ENCODE results near the gene NKX1-2.

The NKX1-2 gene

DNA sequence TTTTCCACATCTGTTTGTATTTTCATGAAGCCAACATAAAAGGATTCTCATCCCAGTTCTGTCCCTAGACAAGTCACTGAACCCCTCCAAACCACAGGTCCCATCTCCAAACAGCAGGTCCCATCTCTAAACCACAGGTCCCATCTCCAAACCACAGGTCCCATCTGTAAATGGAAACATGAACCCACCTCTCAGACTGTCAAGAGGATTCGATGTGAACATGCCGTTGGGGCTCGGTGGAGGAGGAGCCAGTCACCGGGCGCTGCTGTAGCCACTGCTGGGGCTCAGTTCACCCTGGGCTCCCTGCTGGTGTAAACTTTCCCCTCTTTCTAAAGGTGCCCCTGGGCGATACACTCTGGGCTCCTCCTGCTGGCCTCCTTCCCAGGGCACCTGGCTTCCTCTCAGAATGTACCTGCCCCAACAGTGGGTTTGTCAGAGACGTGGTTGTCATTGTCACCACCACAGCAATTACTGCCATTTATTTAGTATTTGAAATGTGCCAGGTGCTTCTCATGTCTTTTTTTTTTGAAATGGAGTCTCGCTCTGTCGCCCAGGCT is 24.8 kb upstream of the NKX1-2 start:
- no peak for DNase-seq

DNA sequence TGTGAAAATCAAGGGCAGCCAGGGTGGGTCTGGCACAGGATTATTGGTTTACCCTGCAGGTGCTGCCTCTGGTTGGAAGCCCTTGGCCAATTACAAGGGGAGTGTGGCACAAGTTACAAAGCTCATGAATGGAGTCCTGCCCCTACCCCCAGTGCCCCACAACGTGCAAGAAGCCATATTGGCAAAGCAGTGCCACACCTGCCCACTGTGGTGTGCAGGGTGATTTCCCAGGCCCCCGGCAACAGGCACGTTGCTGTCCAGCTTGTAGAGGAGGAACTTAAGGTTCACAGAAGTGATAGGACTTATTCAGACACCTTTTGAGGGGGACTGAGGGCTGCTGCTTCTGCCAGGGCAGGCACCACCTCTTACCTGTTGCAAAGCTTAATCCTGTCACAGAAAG is 23.2 kb upstream of the NKX1-2 start:
- DNase-seq = no peak

DNA sequence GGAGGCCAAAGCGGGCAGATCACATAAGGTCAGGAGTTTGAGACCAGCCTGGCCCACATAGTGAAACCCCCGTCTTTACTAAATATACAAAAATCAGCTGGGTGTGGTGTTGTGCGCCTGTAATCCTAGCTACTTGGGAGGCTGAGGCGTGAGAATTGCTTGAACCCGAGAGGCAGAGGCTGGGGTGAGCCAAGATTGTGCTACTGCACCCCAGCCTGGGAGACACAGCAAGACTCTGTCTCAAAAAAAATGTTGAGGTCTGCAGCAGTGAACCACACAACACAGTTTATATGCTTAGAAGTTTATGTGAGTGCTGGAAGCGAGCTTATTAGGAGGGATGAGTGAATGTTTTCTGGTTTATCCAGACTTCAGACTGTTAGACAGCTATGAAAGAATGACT is 22.2 kb upstream of the NKX1-2 start:
- DNase-seq = no peak

DNA sequence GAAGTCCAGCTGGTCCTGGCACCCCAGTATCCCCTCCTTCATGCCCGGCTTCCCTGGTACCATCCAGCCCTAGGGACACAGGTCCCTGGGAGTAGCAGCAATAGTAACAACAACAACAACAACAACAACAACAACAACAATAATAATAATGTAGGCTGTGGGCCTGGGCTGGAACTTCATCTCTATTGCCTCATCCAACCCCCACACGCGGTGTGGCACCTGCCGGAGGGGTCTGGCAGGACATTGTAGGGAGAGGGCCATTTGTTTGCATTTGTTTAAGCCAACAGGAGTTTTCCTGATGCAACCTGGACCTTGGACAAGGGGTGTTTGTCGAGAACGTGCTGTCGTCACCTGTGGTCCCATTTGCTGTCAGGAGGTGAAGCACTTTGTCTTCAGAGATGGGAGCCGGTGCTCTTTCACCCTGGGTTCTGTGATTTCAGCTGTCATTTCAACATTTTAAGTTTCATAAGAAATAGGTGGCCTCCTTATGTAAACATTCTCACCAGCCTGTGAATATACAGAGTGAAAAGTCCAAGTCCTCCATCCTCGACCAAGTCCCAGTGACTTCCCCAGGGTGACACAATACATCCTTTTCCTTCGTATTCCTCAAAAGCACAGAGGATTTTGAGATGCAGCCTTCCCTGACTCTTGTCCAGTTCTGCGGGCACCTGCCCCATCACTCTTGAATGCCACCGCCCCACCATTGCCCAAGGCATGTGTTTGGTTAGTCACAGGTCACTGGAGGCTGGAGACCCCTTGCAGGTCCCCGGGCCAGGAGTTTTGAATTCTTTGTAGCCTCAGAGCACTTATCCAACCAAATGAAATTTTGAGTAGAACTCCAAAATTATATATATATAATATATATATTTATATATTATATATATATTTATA is 21.0 kb upstream of the NKX1-2 start:
- DNase-seq = no peak

DNA sequence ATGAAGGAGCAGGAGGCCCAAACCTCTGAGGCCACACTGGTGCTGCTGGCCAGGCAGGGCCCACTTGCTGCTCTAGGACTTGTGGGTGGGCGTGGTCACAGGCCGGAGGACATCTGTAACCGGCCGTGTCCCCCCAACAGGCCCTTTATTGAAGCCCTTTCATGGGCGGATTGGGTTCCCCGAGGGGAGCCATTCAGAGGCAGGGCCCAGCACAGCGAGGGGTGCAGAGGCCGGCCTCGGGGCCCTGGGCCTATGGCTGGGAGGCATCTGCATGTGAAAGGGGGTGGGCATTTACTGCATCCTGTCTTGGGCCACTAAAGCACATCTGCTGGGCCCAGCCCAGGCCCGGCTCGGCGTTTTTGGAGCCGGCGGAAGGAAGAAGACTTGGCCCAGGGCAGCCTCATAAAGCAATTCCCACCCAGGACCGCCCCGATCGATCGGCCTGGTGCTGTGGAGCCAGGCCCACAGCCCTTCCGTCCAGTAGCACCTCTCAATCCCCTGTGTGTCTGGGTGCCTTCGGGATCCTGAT is 20.2 kb upstream of the NKX1-2 start:
- DNase-seq = no peak

DNA sequence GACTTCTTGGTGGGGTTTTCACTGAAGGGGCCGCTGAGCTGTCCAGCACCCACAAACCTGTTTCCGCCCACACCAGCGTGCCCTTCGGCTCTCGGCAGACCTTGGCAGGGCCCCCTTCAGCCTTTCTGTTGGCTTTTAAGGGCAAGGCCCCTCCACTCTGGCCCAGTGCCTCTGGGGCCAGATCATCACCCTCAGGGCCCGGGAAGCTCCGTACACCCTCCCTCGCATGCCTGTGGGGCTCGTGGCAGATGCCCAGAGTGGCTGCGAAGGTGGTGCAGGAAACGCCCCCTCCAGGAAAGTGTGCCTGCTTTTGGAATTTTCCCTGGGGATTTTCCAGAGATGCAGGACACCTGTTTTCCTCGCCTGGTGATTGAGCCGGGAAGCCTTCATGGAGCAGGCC is 18.8 kb upstream of the NKX1-2 start:
- DNase-seq = no peak

DNA sequence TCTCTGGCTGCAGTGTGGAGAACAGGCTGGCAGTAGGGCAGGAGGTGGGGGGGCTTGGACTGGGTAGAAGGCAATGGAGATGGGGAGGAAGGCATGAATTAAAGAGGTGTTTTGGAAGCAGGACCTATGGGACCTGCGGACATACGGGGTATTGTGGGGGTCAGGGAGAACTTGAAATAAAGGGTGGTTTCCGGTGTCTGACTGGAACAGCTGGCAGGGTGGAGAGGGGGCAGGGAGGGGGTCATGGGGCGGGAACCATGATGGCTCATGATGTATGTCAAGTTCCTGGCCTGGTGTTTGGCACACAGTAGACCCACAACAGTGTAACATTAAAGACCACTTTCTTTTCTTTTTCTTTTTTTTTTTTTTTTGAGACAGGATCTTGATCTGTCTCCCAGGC is 17.3 kb upstream of the NKX1-2 start:
- no peak for DNase-seq

DNA sequence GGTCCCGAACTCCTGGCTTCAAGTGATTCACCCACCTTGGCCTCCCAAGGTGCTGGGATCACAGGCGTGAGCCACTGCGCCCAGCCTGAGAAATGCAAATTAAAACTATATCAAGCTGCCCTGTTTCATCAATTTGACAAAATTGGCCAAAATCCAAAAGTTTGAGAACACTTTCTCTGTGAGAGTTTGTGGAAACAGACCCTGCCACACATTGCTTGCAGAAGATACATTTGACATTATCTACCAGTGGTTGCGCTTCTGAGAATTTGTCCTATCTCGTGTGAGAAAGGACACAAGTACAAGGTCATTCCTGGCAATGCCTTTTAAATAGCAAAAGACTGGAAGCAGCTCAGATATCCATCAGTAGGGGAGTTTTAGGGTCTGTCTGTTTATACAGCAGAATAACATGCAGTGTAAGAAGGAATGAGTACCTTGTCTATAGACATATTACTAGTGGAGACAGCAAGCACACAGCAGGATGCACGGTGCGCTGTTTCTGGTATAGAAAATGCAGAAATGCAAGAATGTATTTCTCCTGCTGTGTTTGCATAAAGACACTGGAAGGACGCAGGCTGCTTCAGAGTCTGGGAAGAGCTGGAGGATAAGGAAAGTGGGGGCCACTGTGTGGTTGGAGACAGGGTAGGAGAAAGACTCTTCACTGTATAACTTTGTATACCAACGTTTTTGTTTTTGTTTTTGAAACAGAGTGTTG is 16.1 kb upstream of the NKX1-2 start:
- no peak for DNase-seq

DNA sequence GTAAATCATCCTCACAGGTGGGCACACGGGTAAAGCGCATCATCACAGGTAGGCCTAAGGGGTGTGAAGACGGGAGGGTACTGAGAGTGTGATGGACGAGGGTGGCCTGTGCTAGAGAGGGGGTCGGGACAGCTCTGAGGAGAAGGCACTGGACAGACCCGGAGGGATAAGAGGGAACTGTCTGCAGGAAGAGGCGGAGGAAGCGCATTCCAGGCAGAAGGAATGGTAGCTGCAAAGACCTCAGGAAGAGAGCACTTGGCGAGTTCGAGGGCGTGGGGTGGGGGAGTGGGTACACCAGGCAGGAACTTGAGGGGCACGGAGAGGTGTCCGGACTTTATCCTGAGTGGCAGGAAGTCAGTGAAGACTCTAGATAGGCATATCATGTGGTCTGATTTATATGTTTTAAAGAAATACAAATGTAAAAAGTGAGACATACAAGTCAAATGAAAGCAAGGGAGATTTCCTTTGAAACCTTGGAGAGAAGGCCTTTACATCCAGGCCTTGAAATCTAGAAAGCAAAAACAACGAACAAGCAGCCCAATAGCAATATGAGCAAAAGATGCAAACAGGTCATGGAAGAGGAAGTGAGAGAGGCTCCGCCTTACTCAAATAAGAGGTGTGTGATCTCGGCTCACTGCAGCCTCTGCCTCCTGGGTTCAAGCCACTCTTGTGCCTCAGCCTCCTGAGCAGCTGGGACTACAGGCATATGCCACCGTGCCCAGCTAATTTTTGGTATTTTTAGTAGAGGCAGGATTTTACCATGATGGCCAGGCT is 15.4 kb upstream of the NKX1-2 start:
- no peak for DNase-seq

DNA sequence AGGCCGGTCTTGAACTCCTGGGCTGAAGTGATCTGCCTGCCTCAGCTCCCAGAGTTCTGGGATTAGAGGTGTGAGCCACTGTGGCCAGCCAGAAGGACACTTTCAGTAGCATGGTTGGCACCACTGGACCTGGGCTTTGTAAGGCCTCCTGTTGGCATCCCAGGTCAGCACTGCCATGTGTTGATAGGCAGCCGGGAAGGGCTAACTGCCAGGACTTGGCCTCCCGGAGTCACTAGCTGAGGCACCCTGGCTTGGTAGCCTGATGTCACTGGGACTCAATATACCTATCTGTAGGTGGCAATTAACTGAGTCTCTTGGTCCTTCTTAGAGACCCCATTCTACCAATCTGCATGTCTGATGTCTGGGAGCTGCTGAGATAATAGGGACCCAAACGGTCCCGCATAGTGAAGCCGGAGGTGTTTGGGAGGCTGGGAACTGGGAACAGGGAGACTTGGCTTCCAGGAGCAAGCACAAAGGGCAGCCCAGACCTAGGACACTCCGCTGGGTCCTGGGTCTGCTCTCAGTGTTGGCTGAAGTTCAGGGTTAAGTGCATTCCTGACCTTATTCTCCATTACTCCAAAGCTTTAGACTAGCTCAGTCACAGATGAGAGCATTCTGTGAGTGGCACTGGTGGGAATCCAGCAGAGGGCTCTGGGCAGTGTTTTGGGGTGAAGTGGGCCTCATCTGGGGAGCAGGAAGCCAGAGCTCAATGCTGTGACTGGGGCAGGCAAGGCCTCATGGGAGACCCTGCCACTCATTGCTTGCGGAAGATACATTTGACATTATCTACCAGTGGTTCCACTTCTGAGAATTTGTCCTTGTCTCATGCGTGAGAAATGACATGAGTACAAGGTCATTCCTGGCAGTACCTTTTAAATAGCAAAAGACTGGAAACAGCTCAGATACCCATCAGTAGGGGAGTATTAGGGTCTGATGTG is 14.5 kb upstream of the NKX1-2 start:
- DNase-seq = no peak

DNA sequence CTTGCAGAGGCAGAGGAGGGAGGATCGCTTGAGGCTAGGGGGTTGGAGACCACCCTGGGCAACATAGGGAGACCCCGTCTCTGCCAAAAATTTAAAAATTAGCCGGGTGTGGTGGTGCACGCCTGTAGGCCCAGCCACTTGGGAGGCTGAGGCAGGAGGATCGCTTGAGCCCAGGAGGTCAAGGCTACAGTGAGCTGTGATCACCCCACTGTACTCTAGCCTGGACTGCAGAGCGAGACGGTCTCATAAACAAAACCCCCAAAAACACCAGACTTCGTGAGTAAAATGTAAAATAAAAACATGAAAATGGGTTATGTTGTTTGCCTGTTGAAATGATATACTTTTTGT is 12.5 kb upstream of the NKX1-2 start:
- no peak for DNase-seq

DNA sequence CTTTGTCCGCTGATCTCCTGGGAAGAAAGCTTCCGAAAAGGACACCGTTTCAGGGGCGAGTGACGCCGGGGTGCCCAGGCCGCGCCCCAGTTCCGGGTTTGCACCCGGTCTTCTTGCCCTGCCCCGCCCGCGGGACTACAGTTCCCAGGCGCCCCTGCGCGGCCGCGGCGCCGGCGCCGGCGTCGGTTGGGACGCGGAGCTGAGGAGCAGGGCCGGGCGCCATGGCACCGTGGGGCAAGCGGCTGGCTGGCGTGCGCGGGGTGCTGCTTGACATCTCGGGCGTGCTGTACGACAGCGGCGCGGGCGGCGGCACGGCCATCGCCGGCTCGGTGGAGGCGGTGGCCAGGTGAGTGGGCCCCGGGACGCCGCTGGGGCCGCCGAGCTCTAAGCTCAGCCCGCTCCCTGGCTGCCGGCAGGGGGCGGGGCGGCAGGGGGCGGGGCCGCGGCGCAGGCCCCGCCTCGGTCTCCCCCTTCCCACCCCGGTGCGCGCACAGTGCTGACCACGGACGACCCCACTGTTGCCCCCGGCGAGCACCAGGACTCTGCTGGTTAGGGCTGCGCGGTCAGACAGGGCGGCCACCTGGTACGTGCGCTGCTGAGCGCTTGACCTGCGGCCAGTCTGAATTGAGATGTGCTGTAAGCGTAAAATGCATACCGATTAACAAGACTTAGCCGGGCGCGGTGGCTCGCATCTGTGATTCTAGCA is 12.0 kb upstream of the NKX1-2 start, which contains the start of gene LHPP:
TSS of gene LHPP (plus strand) at position 182 of the 706 bp plus-strand sequence. CDS start at position 222, 40 bp downstream.
- no peak for DNase-seq

DNA sequence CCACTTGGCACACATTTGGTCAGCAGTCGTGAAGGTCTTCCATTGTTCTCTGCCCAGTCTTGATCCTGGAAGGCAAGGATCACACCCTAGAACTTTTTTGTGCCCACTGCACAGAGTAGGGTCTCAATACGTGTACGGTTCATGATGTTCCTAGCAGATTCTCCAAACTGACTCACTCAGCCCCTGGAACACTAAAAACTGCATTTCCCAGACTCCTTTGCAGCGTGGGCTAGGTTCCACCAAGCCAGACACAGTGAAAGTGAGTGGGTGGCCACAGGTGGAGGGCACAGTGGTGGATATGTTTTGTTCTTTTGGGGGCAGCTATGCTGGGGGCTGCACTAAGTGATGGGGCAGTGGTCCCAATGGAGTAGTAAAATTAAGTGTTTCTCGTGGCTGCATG is 10.3 kb upstream of the NKX1-2 start:
- no peak for DNase-seq

DNA sequence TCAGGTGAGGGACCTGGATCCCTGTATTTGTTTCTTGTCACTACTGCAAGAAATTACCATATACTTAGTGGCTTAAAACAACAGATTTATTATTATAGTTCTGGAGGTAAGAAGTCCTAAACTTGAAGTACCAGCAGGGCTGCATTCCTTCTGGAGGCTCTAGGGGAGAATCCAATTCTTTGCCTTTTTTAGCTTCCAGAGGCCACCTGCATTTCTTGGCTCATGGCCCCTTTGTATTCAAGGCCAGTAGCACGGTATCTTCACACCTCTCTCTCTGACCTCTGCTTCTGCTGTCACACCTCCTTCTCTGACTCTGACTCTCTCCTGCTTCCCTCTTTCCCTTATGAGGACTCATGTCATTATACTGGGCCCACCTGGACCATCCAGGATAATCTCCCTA is 9.6 kb upstream of the NKX1-2 start:
- DNase-seq = no peak

DNA sequence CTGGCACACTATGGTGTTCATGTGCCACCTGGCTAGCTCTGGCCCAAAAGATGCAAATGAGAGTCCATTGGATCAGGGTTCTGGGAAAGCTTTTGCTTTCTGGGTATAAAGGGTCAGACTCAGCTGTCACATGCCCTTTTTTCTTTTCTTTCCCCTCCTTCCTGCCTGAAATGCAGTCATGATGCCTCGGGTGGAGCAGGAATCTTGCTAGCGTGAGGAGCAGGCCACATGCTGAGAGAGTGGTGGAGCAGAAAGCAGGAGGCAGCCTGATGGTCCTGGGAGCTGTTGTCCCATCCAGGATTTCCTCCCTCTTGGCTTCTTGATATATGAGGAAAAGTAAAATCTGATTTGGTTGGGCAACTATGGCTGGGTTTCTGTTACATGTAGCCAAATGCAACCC is 9.1 kb upstream of the NKX1-2 start:
- no peak for DNase-seq

DNA sequence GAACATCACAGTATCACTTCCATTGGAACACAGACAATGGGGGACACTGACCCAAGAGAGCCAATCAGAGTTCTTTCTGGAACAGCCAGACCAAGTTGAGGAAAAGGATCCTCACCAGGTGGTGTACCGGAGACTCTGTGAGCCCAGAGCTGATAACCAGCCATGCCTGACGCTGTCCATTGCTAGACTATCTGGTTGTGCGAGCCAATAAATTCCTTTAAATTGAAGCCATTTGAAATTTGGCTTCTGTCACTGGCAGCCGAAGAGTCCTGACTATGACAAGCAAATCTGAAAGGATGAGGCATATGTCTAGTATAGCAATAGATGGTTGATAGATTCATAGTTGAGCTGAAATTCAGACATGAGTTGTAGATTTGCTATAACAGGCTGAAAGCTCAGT is 8.6 kb upstream of the NKX1-2 start:
- DNase-seq = no peak

DNA sequence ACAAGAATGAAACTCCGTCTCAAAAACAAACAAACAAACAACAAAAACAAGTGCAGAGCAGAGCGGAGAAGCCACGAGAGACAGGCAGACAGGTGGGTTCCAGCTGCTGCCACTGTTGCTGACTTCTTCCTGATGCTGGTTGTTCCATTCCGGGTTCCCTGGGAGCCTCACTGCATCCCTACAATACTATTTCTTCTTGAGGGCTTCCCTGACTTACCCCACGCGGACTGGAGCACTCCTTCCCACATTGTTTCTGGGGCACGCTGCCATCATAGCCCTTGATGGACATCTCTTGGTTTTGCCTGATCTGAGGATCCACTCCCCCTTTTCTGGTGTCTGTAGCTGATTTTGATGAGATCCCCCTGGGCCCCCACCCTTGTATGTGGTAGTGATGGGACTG is 5.6 kb upstream of the NKX1-2 start:
- no peak for DNase-seq

DNA sequence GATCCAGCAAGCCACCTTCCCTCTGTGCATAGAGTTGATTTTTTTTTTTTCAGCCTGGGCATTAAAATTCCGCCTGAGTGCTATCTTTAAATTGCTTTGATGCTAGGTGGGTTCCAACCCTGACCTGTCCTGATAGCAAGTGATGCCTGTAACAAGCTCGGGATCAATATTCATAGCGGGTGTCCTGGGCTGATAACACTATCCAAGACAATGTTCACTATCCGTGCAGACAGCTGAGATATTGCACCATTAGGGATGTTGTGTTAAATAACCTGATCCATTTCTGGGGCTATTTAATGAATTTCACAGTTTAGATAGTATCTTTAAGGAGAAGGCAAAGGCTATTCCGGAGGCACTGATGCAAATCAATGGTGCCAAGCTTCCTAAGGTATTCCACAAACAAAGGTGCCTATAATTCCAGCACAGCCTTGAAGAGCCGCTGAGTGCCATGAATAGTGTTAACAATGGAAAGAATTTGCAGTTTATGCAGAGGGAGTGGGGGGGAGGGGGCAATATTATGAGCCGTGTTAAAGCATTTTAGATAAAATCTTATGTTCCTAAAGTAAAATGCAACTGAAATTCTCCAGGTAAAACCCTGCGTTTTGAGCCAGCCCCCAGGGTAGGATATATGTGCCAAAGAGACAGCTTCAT is 4.2 kb upstream of the NKX1-2 start:
- no peak for DNase-seq

DNA sequence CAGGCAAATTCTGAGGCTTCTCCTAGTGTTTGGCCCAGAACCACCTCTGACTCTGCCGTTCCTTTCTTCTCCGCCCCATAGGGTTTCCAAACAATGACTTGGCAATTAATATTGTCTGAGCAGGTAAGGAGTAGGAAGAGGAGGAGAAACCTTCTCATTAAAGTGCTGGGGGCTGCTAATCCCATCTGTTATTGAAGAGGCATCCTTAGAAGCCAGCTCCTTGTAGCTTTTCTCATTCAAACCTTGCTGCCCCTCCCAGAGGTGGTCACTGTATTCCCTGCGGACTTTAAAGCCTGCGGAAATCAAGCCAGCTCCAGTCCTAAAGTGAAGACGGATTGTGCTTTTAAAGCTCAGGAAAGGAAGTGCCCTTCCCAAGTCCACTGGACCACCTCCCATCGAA is 1.4 kb upstream of the NKX1-2 start:
- DNase-seq = no peak

DNA sequence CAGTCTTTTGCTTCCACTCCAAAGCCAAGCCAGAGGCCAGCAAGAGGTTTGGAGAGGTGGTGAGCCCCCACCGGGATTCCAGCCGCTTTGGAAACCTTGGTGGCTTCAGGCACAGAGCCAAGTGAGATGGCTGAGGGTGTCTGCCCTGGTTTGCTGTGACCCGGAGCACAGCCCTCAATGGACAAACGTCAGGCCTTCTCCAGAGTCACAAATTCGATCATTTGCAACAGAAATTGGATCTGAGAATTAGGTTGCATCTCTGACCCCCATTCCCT is 885 bp upstream of the NKX1-2 start:
- no peak for DNase-seq

Data from NCI-H1417 treated with DMSO at 0.1 percent for 48 hours (cell line).